CD14-positive monocyte (primary cell): ENCODE data around the gene SLC13A3. TPM values are rescaled to one million over a fixed set of nuclear protein-coding genes. Genes with fewer than 3 reads are reported as not detected.

Experiments used
- DNase-seq, 3 donors: peaks; one replicate each; pipeline ENCODE4 v3.0.0-alpha.2; 2011 to 2022
- H2AFZ ChIP-seq: 2 replicates; pipeline ENCODE4 v1.6.0; 2012; ENCODE audit warnings: mild to moderate bottlenecking, low read depth, low read length, inconsistent platforms; ENCODE audit not compliant: insufficient read depth, poor library complexity, severe bottlenecking
- H3K27ac ChIP-seq, 2 donors: 1 replicate in 1 of 2; 2 replicates in 1 of 2; pipeline ENCODE4 v1.5.1; 2012 to 2013; ENCODE audit warnings: low read length in 2 of 2, control low read depth in 1 of 2, inconsistent platforms in 1 of 2, low read depth in 1 of 2, mild to moderate bottlenecking in 1 of 2
- H3K27me3 ChIP-seq, 2 donors: one replicate each; pipeline versions ENCODE4 v1.6.0 to v1.6.1; 2011 to 2013; ENCODE audit warnings: low read length in 2 of 2; ENCODE audit not compliant: control insufficient read depth in 2 of 2, insufficient read depth in 2 of 2
- H3K36me3 ChIP-seq, 2 donors: replicated peaks in 1 of 2; 1 replicate in 1 of 2; 2 replicates in 1 of 2; pipeline versions ENCODE4 v1.5.1 to v1.6.1; 2012 to 2013; ENCODE audit warnings: low read length in 2 of 2, control low read depth in 1 of 2, inconsistent platforms in 1 of 2, mild to moderate bottlenecking in 1 of 2; ENCODE audit not compliant: insufficient read depth in 2 of 2, control insufficient read depth in 1 of 2
- H3K4me1 ChIP-seq, 2 donors: 1 replicate in 1 of 2; 2 replicates in 1 of 2; pipeline versions ENCODE4 v1.5.1 to v1.6.1; 2012 to 2013; ENCODE audit warnings: low read length in 2 of 2, control low read depth in 1 of 2, inconsistent platforms in 1 of 2, mild to moderate bottlenecking in 1 of 2, moderate library complexity in 1 of 2; ENCODE audit not compliant: insufficient read depth in 2 of 2, control insufficient read depth in 1 of 2
- H3K4me2 ChIP-seq: replicated peaks from 2 replicates; pipeline ENCODE3; 2012; ENCODE audit warnings: low read length, moderate library complexity, mild to moderate bottlenecking; ENCODE audit not compliant: poor library complexity, severe bottlenecking; ENCODE audit errors: extremely low read depth
- H3K4me3 ChIP-seq, 3 experiments: fragments of 200-600 bp in 1 of 3; sonication (generic) in 1 of 3; replicated peaks in 1 of 3; 1 replicate in 2 of 3; 2 replicates in 1 of 3; pipeline ENCODE4 v1.5.1; 2011 to 2013; ENCODE audit warnings: low read length in 3 of 3, mild to moderate bottlenecking in 3 of 3, control low read depth in 2 of 3, low read depth in 2 of 3, inconsistent platforms in 1 of 3, moderate library complexity in 1 of 3
- H3K79me2 ChIP-seq: 2 replicates; pipeline ENCODE4 v1.6.0; 2012; ENCODE audit warnings: mild to moderate bottlenecking, control low read depth, inconsistent platforms, low read length, moderate library complexity; ENCODE audit not compliant: insufficient read depth
- H3K9ac ChIP-seq: 2 replicates; pipeline ENCODE4 v1.6.0; 2017; ENCODE audit warnings: low read length, mild to moderate bottlenecking; ENCODE audit not compliant: insufficient read depth, poor library complexity, severe bottlenecking
- H3K9me3 ChIP-seq, 2 donors: replicated peaks in 1 of 2; 1 replicate in 1 of 2; 2 replicates in 1 of 2; pipeline versions ENCODE4 v1.5.1 to v1.6.1; 2012 to 2013; ENCODE audit warnings: low read length in 2 of 2, control low read depth in 1 of 2; ENCODE audit not compliant: control insufficient read depth in 1 of 2, insufficient read depth in 1 of 2
- H4K20me1 ChIP-seq: 2 replicates; pipeline ENCODE4 v1.6.0; 2012; ENCODE audit warnings: mild to moderate bottlenecking, low read length, control low read depth, moderate library complexity; ENCODE audit not compliant: insufficient read depth
- H3K27ac Mint-ChIP-seq, 7 donors: one replicate each; pipeline ENCODE4 v1.8.0; 2020; ENCODE audit warnings: mild to moderate bottlenecking in 7 of 7, mixed read lengths in 7 of 7, moderate library complexity in 6 of 7, inconsistent platforms in 2 of 7
- H3K27me3 Mint-ChIP-seq, 3 donors: one replicate each; pipeline ENCODE4 v1.8.0; 2021 to 2022; ENCODE audit warnings: low read depth in 3 of 3, mild to moderate bottlenecking in 3 of 3, mixed read lengths in 3 of 3, moderate library complexity in 3 of 3, inconsistent platforms in 1 of 3
- H3K36me3 Mint-ChIP-seq, 2 donors: one replicate each; pipeline ENCODE4 v1.8.0; 2020; ENCODE audit warnings: mixed read lengths in 2 of 2, inconsistent platforms in 1 of 2, mild to moderate bottlenecking in 1 of 2
- H3K4me1 Mint-ChIP-seq: one replicate; pipeline ENCODE4 v1.8.0; 2020; ENCODE audit warnings: mild to moderate bottlenecking, mixed read lengths
- H3K4me3 Mint-ChIP-seq, 2 donors: one replicate each; pipeline ENCODE4 v1.8.0; 2020; ENCODE audit warnings: mild to moderate bottlenecking in 2 of 2, mixed read lengths in 2 of 2, moderate library complexity in 1 of 2
- H3K9me3 Mint-ChIP-seq, 7 donors: one replicate each; pipeline ENCODE4 v1.8.0; 2020 to 2022; ENCODE audit warnings: mixed read lengths in 7 of 7, mild to moderate bottlenecking in 6 of 7, moderate library complexity in 6 of 7, inconsistent platforms in 2 of 7
- WGBS: methylation state at CpG from one replicate; pipeline ENCODE4 v1.1.5; 2013; ENCODE audit warnings: missing lambda C conversion rate; ENCODE audit not compliant: insufficient coverage; 5-methylcytosine and 5-hydroxymethylcytosine counted together
- intact Hi-C, 2 donors: fragments of 100-400 bp; cut with micrococcal nuclease; formaldehyde crosslinking; loops; one replicate each; pipeline versions ENCODE4 v1.15.0 to v1.15.1; 2023
- polyA plus RNA-seq, 3 donors: library from polyadenylated mRNA; depleted of rRNA in 1 of 3; unstranded in 2 of 3; stranded (reverse) in 1 of 3; fragments of 300-500 nt in 2 of 3; fragments of >200 nt in 1 of 3; fragmentation: Illumina TruSeq in 2 of 3; gene quantifications; 1 replicate in 2 of 3; 2 replicates in 1 of 3; pipeline ENCODE4 v1.2.3, GENCODE V29; 2012 to 2021
- TF ChIP-seq, protein P1 (sequence below): fragments of 200-600 bp; IDR thresholded peaks from one replicate; pipeline ENCODE4 v1.8.0; 2022; ENCODE audit warnings: antibody characterized with exemption, mild to moderate bottlenecking

The SLC13A3 gene
- polyA plus RNA-seq, 3 donors = 0.04 TPM; not detected in 2

DNA sequence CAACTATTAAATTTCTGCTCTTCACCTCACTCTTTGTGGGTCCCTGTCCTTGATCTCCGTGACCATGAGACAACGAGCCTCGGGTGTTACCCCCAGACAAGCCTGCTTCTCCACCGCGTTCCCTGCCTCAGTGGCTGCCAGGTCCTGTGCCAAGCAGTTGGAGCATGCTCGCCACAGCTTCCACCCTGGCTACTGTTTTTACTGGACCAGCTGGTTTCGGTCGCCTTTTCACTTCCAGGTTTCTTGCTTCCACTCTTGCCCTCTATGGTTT is 32.3 kb upstream of the SLC13A3 start:
- Histone ChIP-seq H3K79me2 (peaks cover 45% of the 10 kb centered on the region), H3K4me1 (peaks cover 11 to 14% of the 10 kb centered on the region in 2 donors), H2AFZ (no peak overlapping the region), H3K9ac (no peak overlapping the region), H3K4me2 (no peak overlapping the region), H3K4me3 (no peak overlapping the region), H3K9me3 (no peaks in the 10 kb centered on the region), H3K27ac (no peak overlapping the region), H3K27me3 (no peaks in the 10 kb centered on the region), H4K20me1 (peaks cover 78% of the 10 kb centered on the region), H3K36me3 (peaks cover 14 to 29% of the 10 kb centered on the region in 2 donors)
- 55% methylated on average over 8 of the region's 8 CpGs for WGBS
- Mint-ChIP-seq H3K4me1 (peaks cover 49% of the 10 kb centered on the region), H3K9me3 (no peaks in the 10 kb centered on the region), H3K27me3 (peaks cover 1 to 2% (median 2%) of the 10 kb centered on the region in 3 donors), H3K4me3 (no peak overlapping the region), H3K36me3 (peaks cover 31 to 35% of the 10 kb centered on the region in 2 donors), H3K27ac (no peak overlapping the region)
- TF ChIP-seq, protein P1, sequence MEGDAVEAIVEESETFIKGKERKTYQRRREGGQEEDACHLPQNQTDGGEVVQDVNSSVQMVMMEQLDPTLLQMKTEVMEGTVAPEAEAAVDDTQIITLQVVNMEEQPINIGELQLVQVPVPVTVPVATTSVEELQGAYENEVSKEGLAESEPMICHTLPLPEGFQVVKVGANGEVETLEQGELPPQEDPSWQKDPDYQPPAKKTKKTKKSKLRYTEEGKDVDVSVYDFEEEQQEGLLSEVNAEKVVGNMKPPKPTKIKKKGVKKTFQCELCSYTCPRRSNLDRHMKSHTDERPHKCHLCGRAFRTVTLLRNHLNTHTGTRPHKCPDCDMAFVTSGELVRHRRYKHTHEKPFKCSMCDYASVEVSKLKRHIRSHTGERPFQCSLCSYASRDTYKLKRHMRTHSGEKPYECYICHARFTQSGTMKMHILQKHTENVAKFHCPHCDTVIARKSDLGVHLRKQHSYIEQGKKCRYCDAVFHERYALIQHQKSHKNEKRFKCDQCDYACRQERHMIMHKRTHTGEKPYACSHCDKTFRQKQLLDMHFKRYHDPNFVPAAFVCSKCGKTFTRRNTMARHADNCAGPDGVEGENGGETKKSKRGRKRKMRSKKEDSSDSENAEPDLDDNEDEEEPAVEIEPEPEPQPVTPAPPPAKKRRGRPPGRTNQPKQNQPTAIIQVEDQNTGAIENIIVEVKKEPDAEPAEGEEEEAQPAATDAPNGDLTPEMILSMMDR = no peak
- intact Hi-C loops = loop anchor here (10.0 kb wide), 2 partner anchors 129 to 549 kb away; partner anchors contain the start of gene OCSTAMP (in 1 of the 2)
- DNase-seq = no peak

DNA sequence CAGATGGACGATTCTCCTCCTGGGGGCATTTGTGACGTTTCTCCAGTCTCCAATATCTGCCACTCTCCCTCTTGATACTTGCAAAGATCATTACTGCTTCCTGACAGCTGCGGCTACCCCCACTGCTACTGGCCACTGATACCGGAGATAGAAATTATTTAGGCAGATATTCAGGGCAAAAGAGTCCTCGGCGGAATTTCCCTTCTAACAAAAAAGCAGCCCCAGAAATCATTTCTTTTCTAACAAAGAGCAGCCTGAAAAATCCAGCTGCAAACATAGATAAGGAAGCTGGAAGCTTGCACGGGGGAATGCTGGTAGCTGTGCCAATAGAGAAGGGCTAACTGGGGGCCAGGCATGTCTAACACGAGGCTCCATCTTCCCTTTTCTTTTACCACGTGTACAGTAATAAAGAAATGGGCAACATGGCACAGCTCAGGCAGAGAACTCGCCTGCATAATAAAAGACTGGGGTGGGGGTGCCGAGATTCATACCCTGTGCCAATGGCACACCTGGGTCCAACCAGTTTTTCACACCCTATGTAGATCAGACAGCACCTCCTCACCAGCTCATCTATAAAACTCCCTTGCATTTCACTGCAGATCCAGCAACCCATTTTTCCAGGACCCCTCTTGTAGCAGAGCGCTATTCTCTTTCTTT is 31.9 kb upstream of the SLC13A3 start:
- Mint-ChIP-seq H3K36me3 (peaks cover 31 to 35% of the 10 kb centered on the region in 2 donors), H3K4me3 (no peak overlapping the region), H3K4me1 (peaks cover 44% of the 10 kb centered on the region), H3K27ac (peak overlapping the region in 1 of 7 donors; percentile 18), H3K27me3 (peaks cover 1 to 2% (median 2%) of the 10 kb centered on the region in 3 donors), H3K9me3 (no peaks in the 10 kb centered on the region)
- no peak overlapping the region for H3K9ac ChIP-seq
- H3K4me2 ChIP-seq = no peak overlapping the region
- H3K4me1 ChIP-seq = peaks cover 6 to 9% of the 10 kb centered on the region in 2 donors
- no peaks in the 10 kb centered on the region for H3K9me3 ChIP-seq
- no peak overlapping the region for H3K4me3 ChIP-seq
- intact Hi-C loops = loop anchor here (10.0 kb wide), 2 partner anchors 128 to 548 kb away; partner anchors contain the start of gene OCSTAMP (in 1 of the 2)
- no peaks in the 10 kb centered on the region for H3K27me3 ChIP-seq
- TF ChIP-seq, protein P1 = no peak
- 67% methylated on average over 4 of the region's 12 CpGs for WGBS
- H4K20me1 ChIP-seq = peaks cover 73% of the 10 kb centered on the region
- peaks cover 14 to 29% of the 10 kb centered on the region in 2 donors for H3K36me3 ChIP-seq
- H3K27ac ChIP-seq = no peak overlapping the region
- H3K79me2 ChIP-seq = peaks cover 41% of the 10 kb centered on the region
- no peak for DNase-seq
- H2AFZ ChIP-seq = no peak overlapping the region
